Measurements from ENCODE around the gene ABI1. TPM values are rescaled to one million over a fixed set of nuclear protein-coding genes. Genes with fewer than 3 reads are reported as not detected.

Gene ABI1
- total and polyA plus RNA-seq, 7 donors, result 13.9 to 33.8 (median 29.7) TPM

DNA sequence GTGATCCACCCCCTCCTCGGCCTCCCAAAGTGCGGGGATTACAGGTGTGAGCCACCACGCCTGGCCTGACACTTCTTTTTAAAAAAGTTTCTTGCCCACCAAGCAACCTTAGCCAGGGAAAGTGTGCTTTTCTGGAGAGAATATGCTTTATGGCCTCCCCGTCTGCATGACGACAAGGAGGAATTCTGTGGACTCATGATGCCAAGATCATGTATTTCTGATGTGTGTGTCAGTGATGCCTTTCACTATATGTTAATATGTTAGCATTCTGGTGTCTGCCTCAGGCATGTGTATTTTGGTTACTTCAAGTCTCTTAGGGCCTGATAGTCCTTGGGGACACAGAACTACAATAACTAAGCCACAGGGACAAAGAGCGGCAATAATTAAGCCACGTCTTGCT lies 161.1 kb downstream of the ABI1 start:
- TF ChIP-seq, protein P1, sequence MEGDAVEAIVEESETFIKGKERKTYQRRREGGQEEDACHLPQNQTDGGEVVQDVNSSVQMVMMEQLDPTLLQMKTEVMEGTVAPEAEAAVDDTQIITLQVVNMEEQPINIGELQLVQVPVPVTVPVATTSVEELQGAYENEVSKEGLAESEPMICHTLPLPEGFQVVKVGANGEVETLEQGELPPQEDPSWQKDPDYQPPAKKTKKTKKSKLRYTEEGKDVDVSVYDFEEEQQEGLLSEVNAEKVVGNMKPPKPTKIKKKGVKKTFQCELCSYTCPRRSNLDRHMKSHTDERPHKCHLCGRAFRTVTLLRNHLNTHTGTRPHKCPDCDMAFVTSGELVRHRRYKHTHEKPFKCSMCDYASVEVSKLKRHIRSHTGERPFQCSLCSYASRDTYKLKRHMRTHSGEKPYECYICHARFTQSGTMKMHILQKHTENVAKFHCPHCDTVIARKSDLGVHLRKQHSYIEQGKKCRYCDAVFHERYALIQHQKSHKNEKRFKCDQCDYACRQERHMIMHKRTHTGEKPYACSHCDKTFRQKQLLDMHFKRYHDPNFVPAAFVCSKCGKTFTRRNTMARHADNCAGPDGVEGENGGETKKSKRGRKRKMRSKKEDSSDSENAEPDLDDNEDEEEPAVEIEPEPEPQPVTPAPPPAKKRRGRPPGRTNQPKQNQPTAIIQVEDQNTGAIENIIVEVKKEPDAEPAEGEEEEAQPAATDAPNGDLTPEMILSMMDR (IDR thresholded peaks at IDR 0.05), result no peak
- ATAC-seq (no peak), DNase-seq (no peak)
- intact Hi-C loops (cut with DNase I), result loop anchor here in 1 of 2 donors (5.0 kb wide), 1 partner anchor 163 kb away; the partner anchor contains the start of gene ABI1
- H3K9me3 ChIP-seq, result no peaks in the 10 kb centered on the region
- peaks cover 0 to 14% of the 10 kb centered on the region in 2 donors for H3K36me3 ChIP-seq (ENCODE audit: insufficient read depth in 1 of 2, low read depth in 1 of 2)
- no peaks in the 10 kb centered on the region for H3K27me3 ChIP-seq (ENCODE audit: insufficient read depth in 3 of 3, low read length in 2 of 3)
- peaks cover 14% of the 10 kb centered on the region for H3K4me1 ChIP-seq
- H3K4me3 ChIP-seq, result no peak overlapping the region
- WGBS, 3 donors, result 95 to 97% (median 96%) methylated on average over 7 of the region's 7 CpGs
- H3K27ac ChIP-seq, result no peak overlapping the region

DNA sequence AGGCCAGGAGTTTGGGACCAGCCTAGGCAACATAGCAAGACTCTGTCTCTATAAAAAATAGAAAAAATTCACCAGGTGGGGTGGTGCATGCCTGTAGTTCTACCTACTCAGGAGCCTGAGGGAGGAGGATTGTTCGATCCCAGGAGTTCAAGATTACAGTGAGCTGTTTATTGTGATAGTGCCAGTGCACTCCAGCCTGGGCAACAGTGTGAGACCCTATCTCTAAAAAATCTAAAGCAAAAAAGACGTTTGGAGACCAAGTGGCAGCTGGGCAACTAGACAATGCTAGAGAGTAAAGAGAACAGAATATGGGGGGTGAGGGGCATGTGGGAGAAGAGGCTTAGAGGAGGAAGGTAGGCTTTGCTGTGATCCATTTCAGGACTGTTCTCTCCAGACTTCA lies 161.8 kb downstream of the ABI1 start:
- Histone ChIP-seq H3K27me3 (ENCODE audit: insufficient read depth in 3 of 3, low read length in 2 of 3) (no peaks in the 10 kb centered on the region), H3K27ac (no peak overlapping the region), H3K9me3 (no peaks in the 10 kb centered on the region), H3K36me3 (ENCODE audit: insufficient read depth in 1 of 2, low read depth in 1 of 2) (peaks cover 0 to 9% of the 10 kb centered on the region in 2 donors), H3K4me3 (peak overlapping the region; percentile 100), H3K4me1 (peaks cover 14% of the 10 kb centered on the region)
- intact Hi-C loops (cut with DNase I), result loop anchor here in 1 of 2 donors (5.0 kb wide), 1 partner anchor 163 kb away; the partner anchor contains the start of gene ABI1
- 71 to 94% (median 86%) methylated on average over 2 of the region's 2 CpGs for WGBS, 3 donors
- no peak for ATAC-seq
- no peak for DNase-seq
- TF ChIP-seq, protein P1 (IDR thresholded peaks at IDR 0.05), result no peak

DNA sequence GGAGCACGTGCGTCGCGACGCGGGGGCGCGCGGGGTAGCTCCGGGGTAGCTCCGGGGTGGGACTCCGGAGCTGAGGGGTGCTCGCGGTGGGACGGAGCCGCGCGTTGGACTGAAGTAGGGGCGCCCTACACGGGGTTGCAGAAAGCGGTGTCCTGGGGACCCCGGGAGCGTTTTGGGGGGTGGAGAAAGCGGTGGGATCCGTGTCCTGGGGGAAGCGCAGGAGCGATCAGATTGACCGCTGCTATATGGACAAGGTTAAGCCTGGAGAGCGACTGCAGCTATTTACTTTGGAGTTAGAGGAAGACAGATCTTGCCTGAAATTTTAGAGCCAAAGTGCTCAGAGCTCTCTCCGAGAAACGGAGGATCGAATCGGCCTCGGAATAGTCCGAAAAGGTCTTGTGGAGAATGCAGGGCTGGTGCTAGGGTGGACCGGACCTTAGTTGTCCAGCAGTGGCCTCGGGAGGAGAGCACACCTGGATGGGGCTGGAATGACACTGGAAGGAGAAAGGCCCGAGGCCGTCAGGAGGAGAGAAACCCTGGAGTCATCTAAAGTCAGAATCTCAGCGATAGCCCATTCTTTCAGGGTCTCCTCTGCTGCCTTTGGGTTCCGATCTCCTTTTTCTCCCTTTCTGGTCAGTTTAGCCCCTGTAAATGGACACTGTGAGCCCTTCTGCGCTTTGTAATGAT lies 162.7 kb downstream of the ABI1 start:
- Histone ChIP-seq H3K27ac (peak overlapping the region; percentile 90), H3K27me3 (ENCODE audit: insufficient read depth in 3 of 3, low read length in 2 of 3) (no peaks in the 10 kb centered on the region), H3K4me1 (peaks cover 14% of the 10 kb centered on the region), H3K4me3 (peak overlapping the region; percentile 100), H3K9me3 (no peaks in the 10 kb centered on the region), H3K36me3 (ENCODE audit: insufficient read depth in 1 of 2, low read depth in 1 of 2) (peaks cover 0 to 4% of the 10 kb centered on the region in 2 donors)
- TF ChIP-seq, protein P1 (IDR thresholded peaks at IDR 0.05), result no peak
- WGBS, 3 donors, result 2 to 3% (median 2%) methylated on average over 41 to 42 of the region's 42 CpGs
- DNase-seq (no peak), ATAC-seq (peak in 1 of 4 donors; percentile 8)
- intact Hi-C loops (cut with DNase I), result loop anchor here in 1 of 2 donors (5.0 kb wide), 1 partner anchor 164 kb away; the partner anchor contains the start of gene ABI1

DNA sequence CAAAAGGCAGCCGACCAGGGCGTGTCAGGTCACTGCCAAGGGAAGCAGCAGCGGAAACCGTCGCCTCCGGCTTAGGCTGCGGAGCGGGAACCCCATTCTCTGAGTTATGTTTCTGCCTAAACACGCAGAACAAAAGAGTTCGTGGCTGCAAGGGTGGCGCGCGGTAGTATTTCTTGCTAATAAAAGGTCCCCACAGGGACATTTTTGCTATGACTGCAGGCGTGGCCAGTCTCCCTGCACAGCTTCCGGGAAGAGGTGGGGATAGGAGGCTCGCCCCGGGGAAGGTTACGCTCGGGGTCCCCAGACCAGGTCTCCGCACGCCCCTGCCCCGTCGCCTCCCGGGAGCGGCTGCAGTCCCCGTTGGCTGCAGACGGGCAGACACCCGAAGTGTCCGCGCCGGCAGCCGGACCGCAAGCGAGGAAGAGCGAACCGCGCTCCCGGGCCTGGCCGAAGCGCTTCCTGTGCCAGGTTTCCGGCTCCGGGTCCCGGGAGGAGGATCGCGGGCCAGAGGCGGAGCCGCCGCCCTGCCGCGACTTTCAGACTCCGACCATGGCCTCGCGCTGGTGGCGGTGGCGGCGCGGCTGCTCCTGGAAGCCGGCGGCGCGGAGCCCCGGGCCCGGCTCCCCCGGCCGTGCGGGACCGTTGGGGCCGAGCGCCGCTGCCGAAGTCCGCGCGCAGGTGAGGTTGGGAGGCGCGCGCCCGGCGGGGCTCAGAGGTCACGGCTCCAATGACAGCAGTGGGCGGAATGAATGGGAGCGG lies 163.4 kb downstream of the ABI1 start, which contains the start of gene PDSS1:
TSS of gene PDSS1 (plus strand) at position 539 of the 759 bp plus-strand sequence. CDS start at position 550, 11 bp downstream.
- peak; percentile 75 to 86 for DNase-seq
- peak; percentile 87 to 94 (median 90) for ATAC-seq
- WGBS, 3 donors, result 0 to 1% (median 0%) methylated on average over 62 to 82 of the region's 82 CpGs
- Histone ChIP-seq H3K27ac (peak within 1 kb of the TSS; percentile 90), H3K27me3 (ENCODE audit: insufficient read depth in 3 of 3, low read length in 2 of 3) (no peaks in the 10 kb centered on the region), H3K4me1 (peaks cover 14% of the 10 kb centered on the region), H3K36me3 (ENCODE audit: insufficient read depth in 1 of 2, low read depth in 1 of 2) (no peaks in the 10 kb centered on the region), H3K9me3 (no peaks in the 10 kb centered on the region), H3K4me3 (peak within 1 kb of the TSS; percentile 100)
- TF ChIP-seq, protein P1 (IDR thresholded peaks at IDR 0.05), result no peak
- intact Hi-C loops (cut with DNase I), result loop anchor here in 1 of 2 donors (5.0 kb wide), 1 partner anchor 165 kb away; the partner anchor contains the start of gene ABI1
